K562 (cell line): ENCODE results near the gene AMZ2. TPM values are rescaled to one million over a fixed set of nuclear protein-coding genes. Genes with fewer than 3 reads are reported as not detected.

Source experiments
- CTCF ChIP-seq, 3 experiments: IDR thresholded peaks in 2 of 3; conservative IDR thresholded peaks in 1 of 3; 2 replicates each; pipeline ENCODE4 v1.5.1; 2011 to 2012; ENCODE audit warnings: low read length in 3 of 3, mild to moderate bottlenecking in 3 of 3, control low read depth in 2 of 3, improper control_type of control experiment in 1 of 3, inconsistent platforms in 1 of 3, low read depth in 1 of 3, mixed read lengths in 1 of 3, moderate library complexity in 1 of 3; ENCODE audit not compliant: insufficient read depth in 2 of 3
- HDAC6 ChIP-seq: IDR thresholded peaks from 2 replicates; pipeline ENCODE4 v1.6.1; 2012; ENCODE audit warnings: low read depth, mild to moderate bottlenecking, control low read depth, inconsistent platforms, low read length, moderate library complexity
- ILF3 ChIP-seq: fragments of 450-650 bp; IDR thresholded peaks from 2 replicates; pipeline ENCODE4 v1.6.1; 2018; ENCODE audit warnings: antibody characterized with exemption, mild to moderate bottlenecking, moderate library complexity, borderline replicate concordance
- MCM5 ChIP-seq: fragments of 450-650 bp; IDR thresholded peaks from 2 replicates; pipeline ENCODE4 v1.6.1; 2016; ENCODE audit warnings: low read depth
- MGA ChIP-seq: fragments of 450-650 bp; IDR thresholded peaks from 2 replicates; pipeline ENCODE4 v1.6.1; 2016; ENCODE audit warnings: mild to moderate bottlenecking, moderate library complexity
- NFIC ChIP-seq: fragments of 450-650 bp; IDR thresholded peaks from 2 replicates; pipeline ENCODE4 v1.6.1; 2017; ENCODE audit warnings: mild to moderate bottlenecking, inconsistent platforms
- ZNF212 ChIP-seq: fragments of 450-650 bp; formaldehyde crosslinking; IDR thresholded peaks from 2 replicates; pipeline ENCODE4 v1.4.0; 2020; ENCODE audit warnings: mild to moderate bottlenecking
- ZNF592 ChIP-seq: fragments of 450-650 bp; IDR thresholded peaks from 2 replicates; pipeline ENCODE4 v1.6.1; 2017; ENCODE audit warnings: antibody characterized with exemption, mild to moderate bottlenecking
- polyA plus RNA-seq, 8 experiments: library from polyadenylated mRNA; depleted of rRNA in 4 of 8; stranded (reverse) in 5 of 8; unstranded in 3 of 8; fragments of >200 nt; fragmentation: Nextera tagmentation in 2 of 8; fragmentation: Illumina TruSeq in 1 of 8; extraction: Ambion mirVana in 2 of 8; extraction: Trizol in 1 of 8; gene quantifications; 2 replicates each; pipeline versions ENCODE4 v1.2.1 to v1.2.3, GENCODE V29; 2011 to 2014; ENCODE audit warnings: inconsistent platforms in 1 of 8, missing spikeins in 1 of 8
- total RNA-seq, 7 experiments: library from RNA; depleted of rRNA in 6 of 7; stranded (reverse); fragments of >200 nt in 6 of 7; fragmentation: Illumina TruSeq in 2 of 7; extraction: Trizol in 2 of 7; gene quantifications; 2 replicates each; pipeline versions ENCODE4 v1.2.1 to v1.2.3, GENCODE V29; 2011 to 2021; ENCODE audit warnings: low replicate concordance in 1 of 7

Gene AMZ2
- total and polyA plus RNA-seq, 9 of the 15 experiments (the other 6 are each of a cell fraction or from before 2014, with no cell fraction given), result 22.6 to 92.2 (median 52.6) TPM

- TF ChIP-seq ZNF592, result no peak
- TF ChIP-seq HDAC6, result no peak
- 0 out of 2 replicates have a peak, but pooled peaks have one; percentile 20 for TF ChIP-seq MGA
- no peak for TF ChIP-seq ZNF212 (CRISPR knock-in tag)
- no peak for TF ChIP-seq MCM5
- no peak for TF ChIP-seq ILF3
- peak; percentile 56 for TF ChIP-seq NFIC
- peak; percentile 79 to 89 (median 87) for TF ChIP-seq CTCF (IDR thresholded peaks at IDR 0.05 in 2 of 3, conservative IDR thresholded peaks at IDR 0.05 in 1 of 3; ENCODE audit: insufficient read depth in 2 of 3, low read depth in 1 of 3, low read length in 3 of 3)
Measured at GRCh38 chr17:68200689-68201417, 47.0 kb upstream of the AMZ2 start (continued).
